ENCODE results near the gene CDK11B. TPM values are rescaled to one million over a fixed set of nuclear protein-coding genes. Genes with fewer than 3 reads are reported as not detected.

CDK11B gene
- total RNA-seq, 1 experiment from 2014 or later = 30.1 TPM

GRCh38 chr1:1680031-1680911 lies 21.5 kb upstream of the CDK11B start:
- Histone ChIP-seq H3K27ac (ENCODE audit: insufficient read length, low read depth, low read length) (no peak overlapping the region), H2AFZ (ENCODE audit: low read length) (no peak overlapping the region), H3K4ac (ENCODE audit: low read depth, low read length) (no peak overlapping the region), H3K23me2 (ENCODE audit: insufficient read length, low read depth, low read length, poor library complexity, severe bottlenecking) (no peaks in the 10 kb centered on the region), H4K5ac (ENCODE audit: insufficient read length, low read depth, low read length) (no peak overlapping the region), H4K91ac (ENCODE audit: insufficient read length, low read depth, low read length) (no peak overlapping the region), H2BK20ac (ENCODE audit: low read depth, low read length, poor library complexity, severe bottlenecking) (no peak overlapping the region), H3K27me3 (ENCODE audit: insufficient read depth, low read length) (no peaks in the 10 kb centered on the region), H3K4me2 (ENCODE audit: insufficient read depth, insufficient read length, low read length) (no peak overlapping the region), H2AK5ac (ENCODE audit: insufficient read length, low read length) (no peak overlapping the region), H4K8ac (replicated peaks; ENCODE audit: insufficient read length, low read depth, low read length) (no peak overlapping the region), H4K20me1 (ENCODE audit: control insufficient read depth, insufficient read depth, insufficient read length) (no peaks in the 10 kb centered on the region), H3K4me1 (ENCODE audit: insufficient read depth, low read length) (peaks cover 5% of the 10 kb centered on the region; the same call in 1 of the 2 replicates), H3K9ac (ENCODE audit: extremely low read depth, insufficient read length, low read length) (no peak overlapping the region), H3K18ac (ENCODE audit: insufficient read length, low read depth, low read length) (no peak overlapping the region), H3K79me2 (ENCODE audit: insufficient read depth, low read length) (peaks cover 2% of the 10 kb centered on the region; the same call in 1 of the 2 replicates), H3K79me1 (ENCODE audit: insufficient read depth, low read depth, low read length, poor library complexity, severe bottlenecking) (no peaks in the 10 kb centered on the region), H2BK15ac (ENCODE audit: low read depth, low read length) (no peak overlapping the region), H3K56ac (ENCODE audit: insufficient read length, low read depth, low read length) (no peak overlapping the region), H2BK120ac (ENCODE audit: low read depth, low read length, poor library complexity, severe bottlenecking) (no peak overlapping the region), H2BK12ac (ENCODE audit: insufficient read length, low read depth, low read length) (no peak overlapping the region), H2BK5ac (ENCODE audit: insufficient read length, low read length) (no peak overlapping the region), H3K14ac (ENCODE audit: insufficient read depth, low read length) (no peak overlapping the region), H3T11ph (ENCODE audit: low read length) (no peak overlapping the region), H3K9me3 (ENCODE audit: control insufficient read depth, low read depth, low read length) (no peaks in the 10 kb centered on the region), H3K23ac (ENCODE audit: insufficient read length, low read depth, low read length) (no peak overlapping the region)
- no peak for DNase-seq
- H3K4me1 Mint-ChIP-seq = peaks cover 32 to 40% of the 10 kb centered on the region in 2 experiments
- TF ChIP-seq, protein P1, sequence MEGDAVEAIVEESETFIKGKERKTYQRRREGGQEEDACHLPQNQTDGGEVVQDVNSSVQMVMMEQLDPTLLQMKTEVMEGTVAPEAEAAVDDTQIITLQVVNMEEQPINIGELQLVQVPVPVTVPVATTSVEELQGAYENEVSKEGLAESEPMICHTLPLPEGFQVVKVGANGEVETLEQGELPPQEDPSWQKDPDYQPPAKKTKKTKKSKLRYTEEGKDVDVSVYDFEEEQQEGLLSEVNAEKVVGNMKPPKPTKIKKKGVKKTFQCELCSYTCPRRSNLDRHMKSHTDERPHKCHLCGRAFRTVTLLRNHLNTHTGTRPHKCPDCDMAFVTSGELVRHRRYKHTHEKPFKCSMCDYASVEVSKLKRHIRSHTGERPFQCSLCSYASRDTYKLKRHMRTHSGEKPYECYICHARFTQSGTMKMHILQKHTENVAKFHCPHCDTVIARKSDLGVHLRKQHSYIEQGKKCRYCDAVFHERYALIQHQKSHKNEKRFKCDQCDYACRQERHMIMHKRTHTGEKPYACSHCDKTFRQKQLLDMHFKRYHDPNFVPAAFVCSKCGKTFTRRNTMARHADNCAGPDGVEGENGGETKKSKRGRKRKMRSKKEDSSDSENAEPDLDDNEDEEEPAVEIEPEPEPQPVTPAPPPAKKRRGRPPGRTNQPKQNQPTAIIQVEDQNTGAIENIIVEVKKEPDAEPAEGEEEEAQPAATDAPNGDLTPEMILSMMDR (conservative IDR thresholded peaks at IDR 0.05) = no peak
- WGBS (ENCODE audit: extremely low coverage, insufficient read length, low lambda C conversion rate) = no CpG with 5 or more reads among the region's 32 CpGs
- no peaks in the 10 kb centered on the region for H3K9me3 Mint-ChIP-seq
- peaks cover 0 to 9% (median 5%) of the 10 kb centered on the region in 3 experiments; a peak in 4 of 7 replicates for H3K36me3 Mint-ChIP-seq (ENCODE audit: insufficient read depth in 1 of 3, low read depth in 3 of 3)
- H3K4me3 Mint-ChIP-seq = no peak overlapping the region
- H3K27ac Mint-ChIP-seq = no peak overlapping the region
- H3K27me3 Mint-ChIP-seq (ENCODE audit: low read depth) = no peaks in the 10 kb centered on the region

Data from H9 (cell line).